ENCODE data around the gene SBF2. TPM values are rescaled to one million over a fixed set of nuclear protein-coding genes. Genes with fewer than 3 reads are reported as not detected.

The SBF2 gene
- total RNA-seq, 4 donors from 2014 or later: 29.7 to 60.4 (median 36.0) TPM

- intact Hi-C loops (cut with DNase I; ENCODE audit: low total_unique reads): no loop called here
- no peak for TF ChIP-seq POLR2A (IDR thresholded peaks at IDR 0.05)
- no peak for TF ChIP-seq CTCF (IDR thresholded peaks at IDR 0.05)
- DNase-seq (ENCODE audit: low spot score in 2 of 2): no peak
- no peak overlapping the region for H3K4me3 ChIP-seq (ENCODE audit: low read depth, poor library complexity, severe bottlenecking)
Observed at GRCh38 chr11:10050561-10050960, 243.5 kb downstream of the SBF2 start.

DNA sequence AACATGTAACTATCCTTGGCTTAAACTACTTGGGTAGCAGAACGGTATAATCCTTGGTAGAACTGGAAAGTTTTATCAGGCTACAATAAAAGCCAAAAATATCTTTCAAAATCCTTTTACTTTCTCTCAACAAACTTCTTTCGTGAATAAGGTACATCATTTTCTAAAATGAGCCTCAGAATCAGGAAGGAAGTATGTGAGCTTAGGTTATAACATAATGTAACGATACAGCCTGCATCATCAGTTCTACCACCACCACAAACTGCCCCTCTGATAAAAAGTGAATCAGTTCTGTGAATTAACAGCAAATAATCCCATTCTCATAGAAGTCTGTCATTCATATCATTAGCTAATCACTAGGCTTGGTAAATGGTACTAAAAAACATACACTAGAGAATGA, 244.3 kb downstream of the SBF2 start:
- TF ChIP-seq CTCF (IDR thresholded peaks at IDR 0.05) (no peak), POLR2A (IDR thresholded peaks at IDR 0.05) (no peak)
- intact Hi-C loops (cut with DNase I; ENCODE audit: low total_unique reads): no loop called here
- no peak overlapping the region for H3K4me3 ChIP-seq (ENCODE audit: low read depth, poor library complexity, severe bottlenecking)
- WGBS, 2 donors: 51 to 63% methylated on average over 3 of the region's 3 CpGs
- no peak for DNase-seq (ENCODE audit: low spot score in 2 of 2)

- no peak overlapping the region for H3K4me3 ChIP-seq (ENCODE audit: low read depth, poor library complexity, severe bottlenecking)
- intact Hi-C loops (cut with DNase I; ENCODE audit: low total_unique reads): no loop called here
- TF ChIP-seq CTCF (IDR thresholded peaks at IDR 0.05) (no peak), POLR2A (IDR thresholded peaks at IDR 0.05) (no peak)
Observed at GRCh38 chr11:10048350-10048749, 245.7 kb downstream of the SBF2 start.

GRCh38 chr11:10044618-10045017, 249.4 kb downstream of the SBF2 start:
- no peak for DNase-seq (ENCODE audit: low spot score in 2 of 2)
- no peak overlapping the region for H3K4me3 ChIP-seq (ENCODE audit: low read depth, poor library complexity, severe bottlenecking)
- no peak for TF ChIP-seq POLR2A (IDR thresholded peaks at IDR 0.05)
- intact Hi-C loops (cut with DNase I; ENCODE audit: low total_unique reads): no loop called here
- 96 to 97% methylated on average over 5 of the region's 5 CpGs for WGBS, 2 donors

More at GRCh38 chr11:10048350-10048749, 245.7 kb downstream of the SBF2 start:
- DNase-seq (ENCODE audit: low spot score in 2 of 2): no peak

GRCh38 chr11:10042699-10043098, 251.3 kb downstream of the SBF2 start:
- no peak overlapping the region for H3K4me3 ChIP-seq (ENCODE audit: low read depth, poor library complexity, severe bottlenecking)
- 73 to 83% methylated on average over 4 of the region's 4 CpGs for WGBS, 2 donors
- TF ChIP-seq CTCF (IDR thresholded peaks at IDR 0.05) (no peak), POLR2A (IDR thresholded peaks at IDR 0.05) (no peak)
- intact Hi-C loops (cut with DNase I; ENCODE audit: low total_unique reads): no loop called here
- DNase-seq (ENCODE audit: low spot score in 2 of 2): no peak

DNA sequence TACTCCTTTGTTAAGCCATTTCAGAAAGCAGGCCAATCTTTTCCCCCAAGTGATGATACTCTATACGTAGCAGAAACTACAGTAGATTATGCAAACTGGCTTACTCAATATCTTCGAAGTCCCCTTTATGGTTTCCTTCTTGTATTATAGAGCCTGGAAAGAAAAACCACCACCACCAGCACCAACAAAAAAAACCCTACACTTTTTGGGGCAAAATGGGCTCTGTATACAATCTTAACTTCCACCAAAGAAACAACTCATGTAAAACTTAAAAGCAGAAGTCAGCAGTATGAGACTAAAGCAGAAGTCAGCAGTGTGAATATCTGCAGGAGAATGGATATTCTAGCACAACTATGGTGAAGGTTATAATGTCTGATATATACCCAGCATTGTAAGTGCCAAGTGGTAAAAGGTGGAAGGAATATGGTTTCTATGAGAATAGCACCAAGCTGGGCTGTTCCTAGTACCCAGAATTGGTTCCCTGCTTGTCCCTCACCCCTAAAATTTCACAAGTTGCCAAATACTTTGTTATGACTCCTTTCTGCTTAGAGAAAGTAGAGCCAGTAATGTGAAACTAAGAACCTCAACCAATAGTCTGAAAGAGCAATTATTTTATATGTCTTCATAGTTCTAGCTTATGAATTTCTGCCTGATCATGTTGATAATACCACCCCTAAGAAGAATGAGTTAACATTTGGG, 252.1 kb downstream of the SBF2 start:
- WGBS, 2 donors: 77 to 89% methylated on average over 1 to 2 of the region's 2 CpGs
- no peak for DNase-seq (ENCODE audit: low spot score in 2 of 2)
- intact Hi-C loops (cut with DNase I; ENCODE audit: low total_unique reads): no loop called here
- no peak overlapping the region for H3K4me3 ChIP-seq (ENCODE audit: low read depth, poor library complexity, severe bottlenecking)
- TF ChIP-seq POLR2A (IDR thresholded peaks at IDR 0.05) (no peak), CTCF (IDR thresholded peaks at IDR 0.05) (no peak)

Data from lower leg skin (tissue), 4 donors.